Activated B cell treated with CpG ODN at 0.5 μM for 24 hours (primary cell): ENCODE data around the gene HIVEP2. TPM values are rescaled to one million over a fixed set of nuclear protein-coding genes. Genes with fewer than 3 reads are reported as not detected.

Experiments used
- ATAC-seq: fragments of 200-7000 bp; cut with Tn5 transposase; one replicate; pipeline ENCODE4 v1.10.0; 2021; ENCODE audit warnings: low read depth, mild to moderate bottlenecking, moderate library complexity
- CTCF ChIA-PET: fragments of 350-600 bp; sonication (Branson Sonifier 250); formaldehyde crosslinking; loops from one replicate; lab custom pipeline; 2021; ENCODE audit warnings: antibody characterized with exemption; lab: Charles Lee
- POLR2A ChIA-PET: fragments of 350-600 bp; sonication (Branson Sonifier 250); formaldehyde crosslinking; loops from one replicate; lab custom pipeline; 2021; ENCODE audit warnings: antibody characterized with exemption; lab: Charles Lee
- DNase-seq: peaks from one replicate; pipeline ENCODE4 v3.0.0; 2022
- H3K27ac Mint-ChIP-seq: one replicate; pipeline ENCODE4 v1.8.0; 2020; ENCODE audit warnings: mixed read lengths
- H3K27me3 Mint-ChIP-seq: one replicate; pipeline ENCODE4 v1.8.0; 2021; ENCODE audit warnings: mixed read lengths
- H3K36me3 Mint-ChIP-seq: one replicate; pipeline ENCODE4 v1.8.0; 2021; ENCODE audit warnings: low read depth, mixed read lengths
- H3K4me1 Mint-ChIP-seq: one replicate; pipeline ENCODE4 v1.8.0; 2021; ENCODE audit warnings: mixed read lengths
- H3K4me3 Mint-ChIP-seq: one replicate; pipeline ENCODE4 v1.8.0; 2020; ENCODE audit warnings: mild to moderate bottlenecking, mixed read lengths
- H3K9me3 Mint-ChIP-seq: one replicate; pipeline ENCODE4 v1.8.0; 2020; ENCODE audit warnings: mixed read lengths
- CTCF ChIP-seq: fragments of 200-600 bp; IDR thresholded peaks from one replicate; pipeline ENCODE4 v1.8.0; 2022; ENCODE audit warnings: antibody characterized with exemption, mild to moderate bottlenecking
- intact Hi-C: fragments of 100-400 bp; cut with micrococcal nuclease; formaldehyde crosslinking; loops from one replicate; pipeline ENCODE4 v1.15.1; 2024
- total RNA-seq: library from RNA; stranded (reverse); gene quantifications from 2 replicates; pipeline ENCODE4 v1.2.3, GENCODE V29; 2022

HIVEP2 gene
- total RNA-seq, 1 donor from 2014 or later = 25.4 TPM

GRCh38 chr6:142740449-142740848 lies 204.5 kb downstream of the HIVEP2 start:
- no peak overlapping the region for H3K27ac Mint-ChIP-seq
- ATAC-seq = no peak
- H3K36me3 Mint-ChIP-seq = no peaks in the 10 kb centered on the region
- CTCF ChIA-PET = no interaction called here
- no peak for DNase-seq
- intact Hi-C loops = no loop called here
- no peak for TF ChIP-seq CTCF
- POLR2A ChIA-PET = no interaction called here
- H3K4me3 Mint-ChIP-seq = no peak overlapping the region
- no peaks in the 10 kb centered on the region for H3K9me3 Mint-ChIP-seq
- no peaks in the 10 kb centered on the region for H3K4me1 Mint-ChIP-seq
- peaks cover 3% of the 10 kb centered on the region for H3K27me3 Mint-ChIP-seq

- TF ChIP-seq CTCF = no peak
- ATAC-seq = no peak
- Mint-ChIP-seq H3K4me1 (no peaks in the 10 kb centered on the region), H3K27me3 (peaks cover 3% of the 10 kb centered on the region), H3K36me3 (no peaks in the 10 kb centered on the region), H3K27ac (no peak overlapping the region), H3K9me3 (no peaks in the 10 kb centered on the region), H3K4me3 (no peak overlapping the region)
- POLR2A ChIA-PET = no interaction called here
- CTCF ChIA-PET = interaction anchor here (0.8 kb wide), 1 partner anchor 10 kb away, joined by 3 read pairs; no protein-coding TSS in a partner anchor
- intact Hi-C loops = no loop called here
- no peak for DNase-seq
These were observed 206.2 kb downstream of the HIVEP2 start for GRCh38 chr6:142738731-142739130.

- intact Hi-C loops = no loop called here
- Mint-ChIP-seq H3K27ac (no peak overlapping the region), H3K4me1 (no peaks in the 10 kb centered on the region), H3K4me3 (no peak overlapping the region), H3K9me3 (peaks cover 1% of the 10 kb centered on the region), H3K27me3 (peaks cover 3% of the 10 kb centered on the region), H3K36me3 (no peaks in the 10 kb centered on the region)
- DNase-seq (no peak), ATAC-seq (no peak)
- no peak for TF ChIP-seq CTCF
- CTCF ChIA-PET = interaction anchor here (1.8 kb wide), 1 partner anchor 289 kb away, joined by 4 read pairs; no protein-coding TSS in a partner anchor
- POLR2A ChIA-PET = interaction anchor here (0.7 kb wide), 1 partner anchor 145 kb away, joined by 3 read pairs; no protein-coding TSS in a partner anchor
These were observed 207.0 kb downstream of the HIVEP2 start for GRCh38 chr6:142738035-142738396.

- Mint-ChIP-seq H3K27ac (no peak overlapping the region), H3K36me3 (no peaks in the 10 kb centered on the region), H3K4me1 (no peaks in the 10 kb centered on the region), H3K4me3 (no peak overlapping the region), H3K27me3 (peaks cover 2% of the 10 kb centered on the region), H3K9me3 (peaks cover 2% of the 10 kb centered on the region)
- no peak for TF ChIP-seq CTCF
- ATAC-seq (no peak), DNase-seq (no peak)
- CTCF ChIA-PET = interaction anchor here (1.0 to 1.8 kb wide), 3 partner anchors 11 to 289 kb away, joined by 4 read pairs; no protein-coding TSS in a partner anchor
- POLR2A ChIA-PET = interaction anchor here (0.5 to 0.7 kb wide), 3 partner anchors 36 to 177 kb away, joined by 3 to 4 read pairs (median 3); no protein-coding TSS in a partner anchor
- intact Hi-C loops = no loop called here
These were observed 207.5 kb downstream of the HIVEP2 start for GRCh38 chr6:142737368-142738034.

GRCh38 chr6:142735204-142735603 lies 209.8 kb downstream of the HIVEP2 start:
- Mint-ChIP-seq H3K36me3 (no peaks in the 10 kb centered on the region), H3K27ac (no peak overlapping the region), H3K27me3 (no peaks in the 10 kb centered on the region), H3K4me1 (no peaks in the 10 kb centered on the region), H3K4me3 (no peak overlapping the region), H3K9me3 (peaks cover 2% of the 10 kb centered on the region)
- no peak for TF ChIP-seq CTCF
- ChIA-PET POLR2A (no interaction called here), CTCF (no interaction called here)
- no peak for DNase-seq
- intact Hi-C loops = no loop called here
- ATAC-seq = no peak
